C4-2B (cell line): ENCODE data around the gene MIER3.

Experiments
- CTCF ChIP-seq: fragments of 450-650 bp; conservative IDR thresholded peaks from 2 replicates; pipeline ENCODE4 v1.5.1; 2017; ENCODE audit warnings: mild to moderate bottlenecking
- ZFX ChIP-seq: fragments of 450-650 bp; IDR thresholded peaks from 2 replicates; pipeline ENCODE4 v1.6.1; 2017

- TF ChIP-seq CTCF (no peak), ZFX (no peak)
These were observed 17.6 kb downstream of the MIER3 start for GRCh38 chr5:56934325-56934724.
